ENCODE data around the gene SCTR.
"Not testable (repeated sequence)": the region's sequence is repeated elsewhere in the genome, so short reads cannot be mapped to it uniquely, and the experiment has no call there.

SCTR gene

DNA sequence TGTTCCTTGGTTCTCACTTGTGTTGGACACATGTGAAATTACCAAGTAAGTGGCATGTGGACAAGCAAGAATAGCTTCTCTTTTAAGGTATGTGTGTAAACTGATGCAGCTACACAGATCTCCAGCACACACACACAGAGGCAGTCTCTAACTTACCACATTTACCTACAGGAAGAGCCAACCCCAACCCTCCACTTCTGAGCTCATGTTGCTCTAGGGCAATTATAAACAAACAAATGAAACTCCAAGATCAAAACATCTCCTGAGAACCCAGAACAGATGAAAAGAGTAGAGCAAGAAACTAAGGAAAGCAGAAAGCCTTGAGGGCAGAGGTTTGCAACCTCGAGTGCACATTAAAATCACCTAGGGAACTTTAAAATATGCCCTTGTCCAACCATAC is 108.7 kb downstream of the SCTR start:
- no peak overlapping the region for H3K27ac ChIP-seq
- TF ChIP-seq, protein P1, sequence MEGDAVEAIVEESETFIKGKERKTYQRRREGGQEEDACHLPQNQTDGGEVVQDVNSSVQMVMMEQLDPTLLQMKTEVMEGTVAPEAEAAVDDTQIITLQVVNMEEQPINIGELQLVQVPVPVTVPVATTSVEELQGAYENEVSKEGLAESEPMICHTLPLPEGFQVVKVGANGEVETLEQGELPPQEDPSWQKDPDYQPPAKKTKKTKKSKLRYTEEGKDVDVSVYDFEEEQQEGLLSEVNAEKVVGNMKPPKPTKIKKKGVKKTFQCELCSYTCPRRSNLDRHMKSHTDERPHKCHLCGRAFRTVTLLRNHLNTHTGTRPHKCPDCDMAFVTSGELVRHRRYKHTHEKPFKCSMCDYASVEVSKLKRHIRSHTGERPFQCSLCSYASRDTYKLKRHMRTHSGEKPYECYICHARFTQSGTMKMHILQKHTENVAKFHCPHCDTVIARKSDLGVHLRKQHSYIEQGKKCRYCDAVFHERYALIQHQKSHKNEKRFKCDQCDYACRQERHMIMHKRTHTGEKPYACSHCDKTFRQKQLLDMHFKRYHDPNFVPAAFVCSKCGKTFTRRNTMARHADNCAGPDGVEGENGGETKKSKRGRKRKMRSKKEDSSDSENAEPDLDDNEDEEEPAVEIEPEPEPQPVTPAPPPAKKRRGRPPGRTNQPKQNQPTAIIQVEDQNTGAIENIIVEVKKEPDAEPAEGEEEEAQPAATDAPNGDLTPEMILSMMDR (conservative IDR thresholded peaks at IDR 0.05), result no peak

DNA sequence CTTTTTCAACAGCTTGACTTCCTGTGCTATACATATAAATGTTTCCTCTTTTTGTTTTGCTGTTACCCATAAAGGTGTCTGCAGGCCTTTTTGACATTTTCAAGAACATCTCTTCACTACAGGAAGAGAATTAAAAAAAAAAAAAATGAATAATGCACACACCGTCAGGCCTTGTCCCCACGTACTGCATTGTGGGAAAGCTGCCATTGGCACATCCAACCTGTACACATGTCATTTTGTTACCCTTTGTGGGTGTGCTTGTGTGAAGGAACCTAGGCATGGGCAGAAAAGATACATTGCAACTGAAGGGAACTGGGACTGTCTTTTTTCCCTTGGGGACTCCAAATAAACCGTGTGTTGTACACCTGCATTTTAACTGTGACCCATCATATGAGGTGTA is 109.4 kb downstream of the SCTR start:
- H3K27ac ChIP-seq, result no peak overlapping the region
- TF ChIP-seq, protein P1 (conservative IDR thresholded peaks at IDR 0.05), result no peak

GRCh38 chr2:119409506-119409905 is 114.8 kb downstream of the SCTR start:
- H3K27ac ChIP-seq, result no peak overlapping the region
- TF ChIP-seq, protein P1 (conservative IDR thresholded peaks at IDR 0.05), result no peak

GRCh38 chr2:119408221-119408619 is 116.1 kb downstream of the SCTR start:
- H3K27ac ChIP-seq, result no peak overlapping the region
- TF ChIP-seq, protein P1 (conservative IDR thresholded peaks at IDR 0.05), result no peak

DNA sequence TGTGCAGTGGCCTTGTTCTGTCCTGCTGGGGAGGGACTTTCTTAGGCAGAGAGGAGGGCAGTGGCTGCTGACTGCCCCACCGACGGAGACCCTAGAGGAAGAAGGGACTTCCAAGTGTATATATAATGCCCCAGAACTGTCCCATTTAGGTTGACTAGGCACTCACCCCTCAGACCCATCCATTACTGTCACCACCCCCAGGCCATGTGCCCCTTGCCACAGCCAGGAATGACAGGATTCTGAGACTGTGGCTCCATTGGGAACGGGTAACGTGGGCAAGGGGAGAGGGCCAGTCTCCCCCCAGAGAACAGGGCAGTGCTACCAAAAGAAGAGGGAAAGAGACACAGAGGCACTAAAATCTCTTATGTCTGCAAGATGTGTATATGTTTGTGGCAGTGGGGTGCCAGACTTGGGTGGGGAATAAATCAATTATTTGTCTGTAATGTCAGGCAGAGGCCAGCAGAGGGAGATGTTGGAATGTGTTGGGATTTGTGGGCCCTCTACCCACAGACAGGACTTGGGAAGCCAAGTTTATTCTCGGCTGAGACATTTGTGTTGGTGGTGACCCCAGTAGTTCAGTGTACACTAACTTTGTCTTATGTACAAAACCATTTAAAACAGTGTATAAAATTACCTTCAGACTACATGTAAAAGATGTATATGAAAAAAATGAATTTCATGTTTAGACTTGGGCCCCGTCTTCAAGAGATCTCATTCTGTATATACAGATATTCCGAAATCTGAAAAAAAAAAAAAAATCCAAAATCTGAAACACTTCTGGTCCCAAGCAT is 116.7 kb downstream of the SCTR start:
- TF ChIP-seq, protein P1 (conservative IDR thresholded peaks at IDR 0.05), result peak; percentile 88
- H3K27ac ChIP-seq, result no peak overlapping the region

DNA sequence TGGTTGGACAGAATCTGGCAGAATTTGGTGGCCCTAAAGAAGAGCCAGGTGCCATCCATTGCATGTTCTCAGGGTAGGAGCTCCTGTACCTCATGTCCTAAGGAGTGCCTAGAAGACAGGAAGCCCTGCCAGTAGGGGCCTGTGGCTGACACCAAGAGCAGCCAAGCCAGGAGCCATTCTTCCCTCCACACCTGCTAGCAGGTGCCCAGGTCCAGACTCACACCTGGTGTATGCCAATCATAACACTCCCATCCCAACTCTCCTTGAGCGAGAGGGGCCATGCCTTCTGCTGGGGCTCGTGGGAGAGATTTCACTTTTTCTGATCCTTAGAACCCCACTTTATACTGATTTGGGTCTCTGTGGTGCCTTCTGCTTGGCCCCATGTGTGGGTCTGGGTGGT is 119.1 kb downstream of the SCTR start:
- TF ChIP-seq, protein P1 (conservative IDR thresholded peaks at IDR 0.05), result no peak
- no peak overlapping the region for H3K27ac ChIP-seq

GRCh38 chr2:119403618-119404017 is 120.7 kb downstream of the SCTR start:
- H3K27ac ChIP-seq, result not testable (repeated sequence)

Data from VCaP (cell line).